Epidermal melanocyte (primary cell): Measurements from ENCODE around the gene ALDH1A3.
"Not testable (repeated sequence)": the region's sequence is repeated elsewhere in the genome, so short reads cannot be mapped to it uniquely, and the experiment has no call there.

Experiments
- DNase-seq: peaks from one replicate; pipeline ENCODE4 v3.0.0; 2011; ENCODE audit warnings: low spot score; ENCODE audit not compliant: insufficient read length

ALDH1A3 gene

GRCh38 chr15:100879464-100880138 is at the start of gene ALDH1A3:
Gene ALDH1A3, plus strand, starts transcription at chr15:100879831. Its CDS starts 77 bp downstream, at chr15:100879908.
- peak; percentile 47 for DNase-seq

DNA sequence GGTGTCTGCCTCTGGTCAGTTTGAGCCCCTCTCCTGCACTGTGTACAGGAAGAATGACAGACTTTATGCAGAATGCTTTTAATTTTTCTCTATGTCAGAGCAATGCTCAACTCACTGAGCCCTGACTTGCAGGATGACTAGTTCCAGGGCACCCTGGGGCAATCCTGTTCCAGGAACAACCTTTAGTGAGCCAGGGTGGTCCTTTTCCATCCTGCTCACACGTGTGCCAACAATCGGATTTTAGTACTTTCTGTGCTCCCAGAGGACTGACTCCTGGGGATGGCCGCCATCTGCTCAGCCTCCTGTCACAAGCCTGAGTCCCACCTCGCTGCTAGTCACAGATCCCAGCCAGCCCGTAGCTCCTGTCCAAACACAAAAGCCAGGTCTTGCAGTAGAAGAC is 48.2 kb upstream of the ALDH1A3 start:
- no peak for DNase-seq

- no peak for DNase-seq
Measured at GRCh38 chr15:100832149-100832942, 47.3 kb upstream of the ALDH1A3 start.

- DNase-seq, result no peak
Measured at GRCh38 chr15:100833417-100834389, 45.9 kb upstream of the ALDH1A3 start.

- DNase-seq, result no peak
Measured at GRCh38 chr15:100834731-100835130, 44.9 kb upstream of the ALDH1A3 start.

GRCh38 chr15:100835636-100836035 is 44.0 kb upstream of the ALDH1A3 start:
- no peak for DNase-seq

- DNase-seq, result no peak
Measured at GRCh38 chr15:100836501-100836900, 43.1 kb upstream of the ALDH1A3 start.

DNA sequence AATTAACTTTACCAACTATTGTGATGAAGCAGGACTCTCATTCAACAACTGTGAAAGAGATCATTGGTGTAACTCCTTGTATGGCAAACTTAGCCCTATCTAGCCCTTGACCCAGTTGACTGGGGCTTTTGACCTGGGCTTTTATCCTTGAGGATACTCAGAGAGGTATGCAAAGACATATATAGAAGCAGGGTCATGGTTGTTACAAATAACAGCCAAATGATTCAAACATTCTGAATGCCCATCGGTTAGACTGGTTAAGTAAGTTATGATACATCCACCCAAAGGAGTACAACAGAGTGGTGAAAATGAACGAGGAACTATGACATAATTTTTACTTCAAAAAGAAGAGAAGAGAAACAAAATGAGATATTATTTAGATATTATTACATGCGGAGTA is 38.2 kb upstream of the ALDH1A3 start:
- no peak for DNase-seq

DNA sequence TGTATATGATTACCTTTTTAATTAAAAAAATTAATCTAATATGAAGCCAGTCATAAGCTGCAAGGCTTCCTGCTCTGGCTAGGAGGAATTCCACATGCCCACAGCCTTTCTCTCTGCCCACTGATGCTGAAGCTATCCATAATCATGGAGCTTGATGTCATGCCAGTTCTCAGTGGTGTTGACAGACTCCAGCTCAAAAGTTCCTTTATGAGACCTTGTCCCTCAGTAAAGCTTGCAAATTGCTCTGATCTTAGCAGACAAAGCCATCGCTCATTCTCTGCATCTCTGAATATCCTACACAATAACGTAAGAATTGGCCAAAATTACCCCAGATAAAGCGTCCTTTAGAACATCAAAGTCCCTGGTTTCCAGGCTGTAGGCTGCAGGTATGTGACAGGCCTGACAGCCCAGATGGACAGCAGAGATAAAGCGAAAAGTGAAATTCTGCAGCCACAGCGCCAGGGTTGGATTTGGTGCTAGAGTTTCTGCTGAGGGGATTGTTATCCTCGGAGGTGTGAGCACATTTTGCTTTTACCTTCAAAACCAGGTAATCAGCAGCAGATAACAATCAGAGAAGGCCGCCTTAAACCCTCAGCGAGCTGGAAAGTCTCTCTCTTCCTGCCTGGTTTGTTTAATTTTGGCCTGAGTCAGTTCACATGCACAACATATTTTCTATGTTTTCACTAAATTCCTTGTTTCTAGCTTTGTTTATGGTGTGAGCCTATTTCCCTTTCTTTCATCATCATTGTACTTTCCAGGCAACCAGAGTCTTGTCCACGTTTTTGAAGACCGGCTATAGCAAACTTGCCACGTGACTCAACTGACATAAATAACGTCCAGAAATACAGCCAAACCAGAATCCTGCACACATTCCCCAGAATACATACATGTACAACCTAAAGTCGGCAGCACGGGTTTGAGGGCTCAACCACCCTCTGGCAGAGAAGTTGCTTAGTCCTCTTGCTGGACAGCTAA is 36.6 kb upstream of the ALDH1A3 start:
- DNase-seq, result no peak

- DNase-seq, result no peak
Measured at GRCh38 chr15:100844167-100844566, 35.5 kb upstream of the ALDH1A3 start.

- no peak for DNase-seq
Measured at GRCh38 chr15:100844778-100845177, 34.9 kb upstream of the ALDH1A3 start.

- DNase-seq, result no peak
Measured at GRCh38 chr15:100847194-100847593, 32.4 kb upstream of the ALDH1A3 start.

DNA sequence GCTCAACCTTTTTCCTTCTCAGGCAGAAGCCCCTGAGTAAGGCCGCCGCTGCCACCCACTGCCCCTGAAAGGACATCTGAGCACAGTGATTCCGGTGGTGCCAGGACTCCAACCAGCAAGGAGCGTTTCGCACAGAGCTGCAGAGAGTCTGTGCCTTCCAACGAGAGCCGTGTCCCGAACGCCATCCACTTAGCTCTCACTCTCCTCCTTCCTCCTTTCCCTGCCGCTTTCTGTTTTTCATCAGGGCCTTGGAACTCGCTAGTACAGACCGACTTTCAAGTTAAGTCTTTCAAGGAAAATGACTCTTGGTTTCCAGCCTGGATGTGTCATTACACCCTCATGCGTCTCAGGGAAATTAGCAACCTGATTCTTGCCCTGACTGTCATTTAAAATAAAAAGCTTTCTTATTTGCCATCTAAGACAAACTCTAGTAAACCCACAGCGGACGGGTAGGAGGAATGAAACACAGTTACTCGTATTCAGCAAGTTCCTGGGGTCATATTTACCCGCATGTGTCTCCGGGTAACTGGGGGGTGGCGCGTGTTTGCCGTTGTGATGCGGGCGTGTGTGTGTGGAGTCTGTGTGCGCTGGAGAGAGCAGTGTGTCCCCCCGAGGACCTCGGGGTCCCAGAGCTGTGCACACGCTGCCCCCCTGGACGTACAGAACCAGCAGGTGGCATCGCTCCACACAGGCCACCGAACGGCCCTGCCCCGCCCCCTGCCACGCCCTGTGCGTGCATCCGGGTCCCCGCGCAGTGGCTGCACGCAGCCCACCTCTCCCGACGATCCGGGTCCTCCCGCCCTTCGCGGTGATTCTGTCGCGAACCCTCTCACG is 30.4 kb upstream of the ALDH1A3 start:
- DNase-seq, result no peak

DNA sequence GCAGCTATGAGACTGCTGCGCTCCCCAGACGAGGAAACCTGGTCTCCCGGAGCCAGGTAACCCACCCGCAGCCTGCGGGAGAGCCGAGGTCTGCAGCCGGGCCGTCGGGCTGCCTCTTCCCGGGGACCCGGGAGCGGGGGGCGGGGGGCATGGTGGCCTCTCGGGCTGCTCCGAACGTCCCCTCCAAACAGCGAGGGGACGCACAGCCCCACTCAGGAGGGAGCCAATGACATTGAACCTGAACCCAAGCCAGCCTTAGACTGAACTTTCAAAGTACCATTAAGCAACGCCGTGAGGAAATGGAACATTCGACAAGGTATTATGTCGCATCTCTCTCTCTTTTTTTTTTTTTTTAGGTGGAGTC is 29.8 kb upstream of the ALDH1A3 start:
- DNase-seq, result no peak

DNA sequence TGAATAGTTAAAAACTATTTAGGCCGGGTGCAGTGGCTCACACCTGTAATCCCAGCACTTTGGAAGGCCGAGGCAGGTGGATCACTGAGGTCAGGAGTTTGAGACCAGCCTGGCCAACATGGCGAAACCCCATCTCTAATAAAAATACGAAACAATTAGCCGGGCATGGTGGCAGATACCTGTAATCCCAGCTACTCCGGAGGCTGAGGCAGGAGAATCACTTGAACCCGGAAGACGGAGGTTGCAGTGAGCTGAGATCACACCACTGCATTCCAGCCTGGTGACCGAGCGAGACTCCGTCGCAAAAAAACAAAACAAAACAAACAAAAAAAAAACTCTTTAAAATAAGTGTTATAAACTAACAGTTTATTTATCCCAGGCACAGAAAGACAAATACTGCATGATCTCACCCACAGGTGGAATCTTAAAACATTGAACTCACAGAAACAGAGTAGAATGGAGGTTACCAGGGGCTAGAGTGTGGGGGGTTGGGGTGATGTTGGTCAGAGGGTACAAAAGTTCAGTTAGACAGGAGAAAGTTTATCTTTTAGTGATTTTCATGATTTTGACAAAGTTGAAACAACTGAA is 28.1 kb upstream of the ALDH1A3 start:
- DNase-seq, result not testable (repeated sequence)

DNA sequence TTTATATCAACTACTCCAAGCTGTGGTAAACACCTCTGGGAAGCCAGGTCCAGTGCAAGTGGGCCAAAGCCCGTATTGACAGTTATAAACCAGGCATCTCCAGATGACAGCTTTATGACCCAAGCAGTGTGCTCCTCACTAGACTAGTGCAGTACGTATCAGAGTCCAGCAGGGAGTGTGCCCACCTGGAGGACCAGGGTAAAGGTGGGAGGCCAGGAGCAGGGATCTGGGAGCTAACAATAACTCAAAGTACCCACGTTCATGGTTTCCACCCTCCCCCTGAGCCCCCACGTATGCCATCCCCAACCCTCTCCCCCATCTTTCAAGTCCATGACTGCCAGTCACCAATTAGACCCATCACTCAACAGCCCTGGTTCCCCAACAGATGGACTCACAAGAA is 27.0 kb upstream of the ALDH1A3 start:
- DNase-seq, result no peak

- DNase-seq, result no peak
Measured at GRCh38 chr15:100853676-100854440, 25.8 kb upstream of the ALDH1A3 start.

- no peak for DNase-seq
Measured at GRCh38 chr15:100856867-100857266, 22.8 kb upstream of the ALDH1A3 start.

- no peak for DNase-seq
Measured at GRCh38 chr15:100858294-100858693, 21.3 kb upstream of the ALDH1A3 start.
